Aorta (tissue), 5 donors: Measurements from ENCODE around the gene IL34. TPM values are rescaled to one million over a fixed set of nuclear protein-coding genes. Genes with fewer than 3 reads are reported as not detected.
"Not testable (repeated sequence)": the region's sequence is repeated elsewhere in the genome, so short reads cannot be mapped to it uniquely, and the experiment has no call there.

Experiments
- ATAC-seq: fragments of 200-7000 bp; cut with Tn5 transposase; one replicate; pipeline ENCODE4 v1.9.1; 2022; ENCODE audit warnings: moderate library complexity; ENCODE audit not compliant: low FRiP score
- DNase-seq, 2 donors: peaks; one replicate each; pipeline ENCODE4 v3.0.0-alpha.2; 2020
- H3K27ac ChIP-seq, 2 donors: one replicate each; pipeline ENCODE4 v1.5.1; 2013; ENCODE audit warnings: low read length in 2 of 2, mild to moderate bottlenecking in 2 of 2, moderate library complexity in 2 of 2, control low read depth in 1 of 2, inconsistent platforms in 1 of 2, low read depth in 1 of 2
- H3K27me3 ChIP-seq, 2 donors: one replicate each; pipeline ENCODE4 v1.6.1; 2013; ENCODE audit warnings: control low read depth in 1 of 2, low read length in 1 of 2, mild to moderate bottlenecking in 1 of 2, moderate library complexity in 1 of 2; ENCODE audit not compliant: insufficient read depth in 2 of 2, control insufficient read depth in 1 of 2
- H3K36me3 ChIP-seq, 2 donors: one replicate each; pipeline ENCODE4 v1.6.1; 2013; ENCODE audit warnings: control low read depth in 1 of 2, low read length in 1 of 2, mild to moderate bottlenecking in 1 of 2; ENCODE audit not compliant: insufficient read depth in 2 of 2, control insufficient read depth in 1 of 2
- H3K4me1 ChIP-seq, 2 donors: one replicate each; pipeline ENCODE4 v1.6.1; 2013; ENCODE audit warnings: low read length in 2 of 2, control low read depth in 1 of 2, mild to moderate bottlenecking in 1 of 2, moderate library complexity in 1 of 2; ENCODE audit not compliant: insufficient read depth in 2 of 2, control insufficient read depth in 1 of 2
- H3K4me3 ChIP-seq, 2 donors: one replicate each; pipeline ENCODE4 v1.5.1; 2013; ENCODE audit warnings: low read length in 2 of 2, control low read depth in 1 of 2, mild to moderate bottlenecking in 1 of 2
- H3K9me3 ChIP-seq: one replicate; pipeline ENCODE4 v1.6.1; 2013; ENCODE audit warnings: mild to moderate bottlenecking, low read length; ENCODE audit not compliant: control insufficient read depth
- WGBS, 2 donors: extraction: QIAGEN DNeasy Blood & Tissue Kit; methylation state at CpG; one replicate each; pipeline ENCODE4 v1.1.7; 2013; 5-methylcytosine and 5-hydroxymethylcytosine counted together
- intact Hi-C, 2 donors: fragments of 100-400 bp; cut with DNase I; formaldehyde crosslinking; loops; one replicate each; pipeline versions ENCODE4 v1.14.2 to v1.15.0; 2022
- polyA plus RNA-seq, 2 donors: library from polyadenylated mRNA; stranded (reverse); fragments of 200-250 nt; gene quantifications; one replicate each; pipeline ENCODE4 v1.2.3, GENCODE V29; 2013
- total RNA-seq, 2 donors: library from RNA; stranded (reverse); fragmentation: NEBNext Ultra II Directional; extraction: Animal tissue kit (Norgen Biotek cat#: 25700); gene quantifications; one replicate each; pipeline ENCODE4 v1.2.1, GENCODE V29; 2021
- donor health status: healthy with polysubstance abuse.
- donor health status: Bipolar disorder and iron deficiency.
- donor health status: DM: no; HTN: no; CAD: no.
- donor health status: DM: no; HTN: no; CAD: no.
- donor health status: DM: yes; HTN: yes; CAD: no.

Gene IL34
- total and polyA plus RNA-seq, 4 donors = 14.2 to 98.6 (median 20.6) TPM

GRCh38 chr16:70621864-70622263 is 24.5 kb upstream of the IL34 start:
- H3K36me3 ChIP-seq, H3K4me3 ChIP-seq, H3K4me1 ChIP-seq, DNase-seq, ATAC-seq, H3K27me3 ChIP-seq, intact Hi-C loops, H3K27ac ChIP-seq, H3K9me3 ChIP-seq: not testable (repeated sequence)
- WGBS, 2 donors = 71 to 75% methylated on average over 3 of the region's 3 CpGs

- Histone ChIP-seq H3K4me1 (no peaks in the 10 kb centered on the region), H3K9me3 (peaks cover 2% of the 10 kb centered on the region), H3K27me3 (no peaks in the 10 kb centered on the region), H3K36me3 (no peaks in the 10 kb centered on the region), H3K4me3 (no peak overlapping the region), H3K27ac (no peak overlapping the region)
- intact Hi-C loops = no loop called here
- WGBS, 2 donors = 53 to 60% methylated on average over 3 of the region's 3 CpGs
- DNase-seq = no peak
- ATAC-seq = no peak
Observed at GRCh38 chr16:70627696-70628095, 18.7 kb upstream of the IL34 start.

- no peak overlapping the region for H3K27ac ChIP-seq
- no peak for DNase-seq
- intact Hi-C loops = loop anchor here in 1 of 2 donors (5.0 kb wide), 1 partner anchor 54 kb away; no protein-coding TSS in a partner anchor
- H3K9me3 ChIP-seq = peaks cover 2% of the 10 kb centered on the region
- no peaks in the 10 kb centered on the region for H3K36me3 ChIP-seq
- H3K4me1 ChIP-seq = peaks cover 0 to 2% of the 10 kb centered on the region in 2 donors
- WGBS, 2 donors = 80 to 82% methylated on average over 3 of the region's 3 CpGs
- H3K27me3 ChIP-seq = no peaks in the 10 kb centered on the region
- H3K4me3 ChIP-seq = no peak overlapping the region
- no peak for ATAC-seq
Observed at GRCh38 chr16:70630960-70631745, 15.2 kb upstream of the IL34 start.

- Histone ChIP-seq H3K27ac (no peak overlapping the region), H3K4me1 (peaks cover 0 to 2% of the 10 kb centered on the region in 2 donors), H3K9me3 (peaks cover 2% of the 10 kb centered on the region), H3K27me3 (no peaks in the 10 kb centered on the region), H3K4me3 (no peak overlapping the region), H3K36me3 (no peaks in the 10 kb centered on the region)
- ATAC-seq (no peak), DNase-seq (no peak)
- 96% methylated on average over 5 of the region's 5 CpGs for WGBS, 2 donors
- intact Hi-C loops = loop anchor here in 1 of 2 donors (5.0 kb wide), 1 partner anchor 55 kb away; no protein-coding TSS in a partner anchor
Observed at GRCh38 chr16:70632273-70632672, 14.1 kb upstream of the IL34 start.

- not testable (repeated sequence) for H3K4me1 ChIP-seq, H3K9me3 ChIP-seq, H3K4me3 ChIP-seq, H3K27me3 ChIP-seq, ATAC-seq, H3K27ac ChIP-seq, H3K36me3 ChIP-seq, DNase-seq
- intact Hi-C loops = loop anchor here (2.0 to 5.0 kb wide), 2 partner anchors 41 to 56 kb away; no protein-coding TSS in a partner anchor
- WGBS, 2 donors = 90 to 92% methylated on average over 10 of the region's 10 CpGs
Observed at GRCh38 chr16:70633617-70634016, 12.7 kb upstream of the IL34 start.

GRCh38 chr16:70634861-70635260 is 11.5 kb upstream of the IL34 start:
- WGBS, 2 donors = 13 to 15% methylated on average over 4 of the region's 4 CpGs
- Histone ChIP-seq H3K36me3 (no peaks in the 10 kb centered on the region), H3K27me3 (no peaks in the 10 kb centered on the region), H3K4me3 (no peak overlapping the region), H3K9me3 (peaks cover 2% of the 10 kb centered on the region), H3K4me1 (peaks cover 0 to 8% of the 10 kb centered on the region in 2 donors), H3K27ac (peak overlapping the region; percentile 31 to 93)
- DNase-seq (no peak), ATAC-seq (no peak)
- intact Hi-C loops = loop anchor here (2.0 to 5.0 kb wide), 2 partner anchors 42 to 58 kb away; no protein-coding TSS in a partner anchor

GRCh38 chr16:70635336-70636016 is 10.9 kb upstream of the IL34 start:
- Histone ChIP-seq H3K4me3 (no peak overlapping the region), H3K27me3 (no peaks in the 10 kb centered on the region), H3K27ac (peak overlapping the region; percentile 31 to 93), H3K9me3 (peaks cover 2% of the 10 kb centered on the region), H3K4me1 (peaks cover 0 to 8% of the 10 kb centered on the region in 2 donors), H3K36me3 (no peaks in the 10 kb centered on the region)
- intact Hi-C loops = loop anchor here in 1 of 2 donors (2.0 to 5.0 kb wide), 2 partner anchors 43 to 58 kb away; no protein-coding TSS in a partner anchor
- DNase-seq (peak in 1 of 2 donors; percentile 65), ATAC-seq (peak; percentile 17)
- WGBS, 2 donors = 7 to 16% methylated on average over 5 of the region's 5 CpGs

- Histone ChIP-seq H3K36me3 (no peaks in the 10 kb centered on the region), H3K9me3 (no peaks in the 10 kb centered on the region), H3K4me1 (peaks cover 0 to 8% of the 10 kb centered on the region in 2 donors), H3K4me3 (no peak overlapping the region), H3K27ac (peak overlapping the region; percentile 32 to 64), H3K27me3 (no peaks in the 10 kb centered on the region)
- WGBS, 2 donors = 25 to 28% methylated on average over 18 of the region's 18 CpGs
- intact Hi-C loops = loop anchor here in 1 of 2 donors (5.0 kb wide), 1 partner anchor 62 kb away; no protein-coding TSS in a partner anchor
- DNase-seq (no peak), ATAC-seq (peak; percentile 60)
Observed at GRCh38 chr16:70638814-70639792, 7.3 kb upstream of the IL34 start.
